B cell (primary cell): ENCODE data around the gene WBP2. TPM values are rescaled to one million over a fixed set of nuclear protein-coding genes. Genes with fewer than 3 reads are reported as not detected.

ENCODE experiments used
- ATAC-seq: fragments of 200-7000 bp; cut with Tn5 transposase; one replicate; pipeline ENCODE4 v1.10.0; 2021; ENCODE audit warnings: low read depth, mild to moderate bottlenecking, moderate number of reproducible peaks, moderate library complexity
- CTCF ChIA-PET: fragments of 350-600 bp; sonication (Branson Sonifier 250); formaldehyde crosslinking; loops from one replicate; lab custom pipeline; 2021; ENCODE audit warnings: antibody characterized with exemption, inconsistent platforms; lab: Charles Lee
- POLR2A ChIA-PET: fragments of 350-600 bp; sonication (Branson Sonifier 250); formaldehyde crosslinking; loops from one replicate; lab custom pipeline; 2021; ENCODE audit warnings: antibody characterized with exemption; lab: Charles Lee
- DNase-seq: peaks from one replicate; pipeline ENCODE4 v3.0.0; 2013
- H2AFZ ChIP-seq: 2 replicates; pipeline ENCODE4 v1.6.1; 2012; ENCODE audit warnings: mild to moderate bottlenecking, low read depth, low read length; ENCODE audit not compliant: insufficient read depth, poor library complexity, severe bottlenecking
- H3K27ac ChIP-seq, 2 donors: 1 replicate in 1 of 2; 2 replicates in 1 of 2; pipeline ENCODE4 v1.5.1; 2012 to 2013; ENCODE audit warnings: low read length in 2 of 2, mild to moderate bottlenecking in 2 of 2, moderate library complexity in 1 of 2
- H3K27me3 ChIP-seq, 4 experiments: fragments of 200-600 bp in 1 of 4; sonication (generic) in 1 of 4; replicated peaks in 1 of 4; 1 replicate in 2 of 4; 2 replicates in 2 of 4; pipeline versions ENCODE4 v1.6.1 to v1.7.0; 2013 to 2016; ENCODE audit warnings: low read length in 3 of 4, mild to moderate bottlenecking in 2 of 4, mixed read lengths in 1 of 4, moderate library complexity in 1 of 4; ENCODE audit not compliant: insufficient read depth in 4 of 4, control insufficient read depth in 3 of 4; ENCODE audit errors: control extremely low read depth in 1 of 4
- H3K36me3 ChIP-seq, 2 experiments: replicated peaks in 1 of 2; 1 replicate in 1 of 2; 2 replicates in 1 of 2; pipeline versions ENCODE4 v1.6.1 to v1.7.1; 2013; ENCODE audit warnings: low read length in 1 of 2; ENCODE audit not compliant: insufficient read depth in 2 of 2, control insufficient read depth in 1 of 2; ENCODE audit errors: control extremely low read depth in 1 of 2, extremely low read depth in 1 of 2
- H3K4me1 ChIP-seq, 2 donors: fragments of 200-600 bp in 1 of 2; sonication (generic) in 1 of 2; 1 replicate in 1 of 2; 2 replicates in 1 of 2; pipeline versions ENCODE4 v1.5.1 to v1.6.1; 2013 to 2017; ENCODE audit warnings: low read length in 2 of 2; ENCODE audit not compliant: control insufficient read depth in 2 of 2, insufficient read depth in 2 of 2
- H3K4me2 ChIP-seq: replicated peaks from 2 replicates; pipeline ENCODE3; 2012; ENCODE audit warnings: mild to moderate bottlenecking, low read depth, low read length; ENCODE audit not compliant: poor library complexity, severe bottlenecking
- H3K4me3 ChIP-seq, 5 experiments: fragments of 200-600 bp in 1 of 5; sonication (generic) in 1 of 5; 1 replicate in 3 of 5; 2 replicates in 2 of 5; pipeline versions ENCODE4 v1.5.1 to v1.7.0; 2011 to 2016; ENCODE audit warnings: low read length in 4 of 5, mild to moderate bottlenecking in 4 of 5, low read depth in 2 of 5, control low read depth in 1 of 5, moderate library complexity in 1 of 5; ENCODE audit not compliant: insufficient read depth in 1 of 5; ENCODE audit errors: control extremely low read depth in 1 of 5, extremely low read depth in 1 of 5
- H3K79me2 ChIP-seq: fragments of 200-600 bp; sonication (generic); one replicate; pipeline ENCODE4 v1.6.0; 2016; ENCODE audit warnings: low read length; ENCODE audit not compliant: control insufficient read depth, insufficient read depth
- H3K9ac ChIP-seq: fragments of 200-600 bp; sonication (generic); 2 replicates; pipeline ENCODE4 v1.6.1; 2017; ENCODE audit warnings: mild to moderate bottlenecking, low read length, moderate library complexity
- H3K9me3 ChIP-seq, 3 donors: one replicate each; pipeline versions ENCODE4 v1.6.1 to v1.7.1; 2013; ENCODE audit warnings: low read length in 2 of 3; ENCODE audit not compliant: control insufficient read depth in 2 of 3, insufficient read depth in 1 of 3; ENCODE audit errors: control extremely low read depth in 1 of 3
- H4K20me1 ChIP-seq: 2 replicates; pipeline ENCODE4 v1.6.0; 2012; ENCODE audit warnings: mild to moderate bottlenecking, low read length; ENCODE audit not compliant: insufficient read depth, control insufficient read depth, poor library complexity, severe bottlenecking
- H3K27ac Mint-ChIP-seq: one replicate; pipeline ENCODE4 v1.8.0; 2021; ENCODE audit warnings: mixed read lengths
- H3K27me3 Mint-ChIP-seq: one replicate; pipeline ENCODE4 v1.8.0; 2021; ENCODE audit warnings: mixed read lengths
- H3K4me1 Mint-ChIP-seq: one replicate; pipeline ENCODE4 v1.8.0; 2021; ENCODE audit warnings: mixed read lengths
- H3K4me3 Mint-ChIP-seq: one replicate; pipeline ENCODE4 v1.8.0; 2021; ENCODE audit warnings: mixed read lengths
- H3K9me3 Mint-ChIP-seq: one replicate; pipeline ENCODE4 v1.8.0; 2022; ENCODE audit warnings: mixed read lengths; ENCODE audit not compliant: insufficient read depth
- CTCF ChIP-seq: fragments of 200-600 bp; IDR thresholded peaks from one replicate; pipeline ENCODE4 v1.8.0; 2022; ENCODE audit warnings: antibody characterized with exemption, mild to moderate bottlenecking
- EZH2 ChIP-seq: IDR thresholded peaks from 2 replicates; pipeline ENCODE4 v1.6.1; 2012; ENCODE audit warnings: borderline replicate concordance, low read depth, mild to moderate bottlenecking, moderate library complexity, low read length; ENCODE audit not compliant: insufficient read depth, poor library complexity, severe bottlenecking
- WGBS: methylation state at CpG from one replicate; pipeline ENCODE4 v1.1.5; 2013; ENCODE audit warnings: missing lambda C conversion rate; ENCODE audit not compliant: insufficient coverage; 5-methylcytosine and 5-hydroxymethylcytosine counted together
- intact Hi-C: fragments of 100-400 bp; cut with micrococcal nuclease; formaldehyde crosslinking; loops from one replicate; pipeline ENCODE4 v1.10.0; 2022
- polyA minus RNA-seq: library from RNA; depleted of rRNA, polyadenylated mRNA; stranded (reverse); fragments of >200 nt; gene quantifications from 2 replicates; pipeline ENCODE4 v1.2.3, GENCODE V29; 2012
- polyA plus RNA-seq: library from polyadenylated mRNA; depleted of rRNA; stranded (reverse); fragments of >200 nt; gene quantifications from 2 replicates; pipeline ENCODE4 v1.2.3, GENCODE V29; 2012
- total RNA-seq, 2 donors: library from RNA; stranded (reverse); fragments of 120-200 nt in 1 of 2; gene quantifications; 1 replicate in 1 of 2; 2 replicates in 1 of 2; pipeline versions ENCODE4 v1.2.3 to v1.2.4, GENCODE V29; 2013 to 2022

The WBP2 gene
- total RNA-seq: 132 and 140 TPM in 2 replicates
- total RNA-seq (2013): 45.2 TPM
- polyA plus RNA-seq: 82.0 and 88.6 TPM in 2 replicates
- 28.2 and 53.9 TPM in 2 replicates for polyA minus RNA-seq

- ChIA-PET CTCF (interaction anchor here (0.6 to 4.1 kb wide), 19 partner anchors 9 to 123 kb away, joined by 3 to 53 read pairs (median 6); partner anchors contain the start of genes ACOX1, GALK1, MRPL38 and TEN1), POLR2A (interaction anchor here (0.5 to 3.6 kb wide), 35 partner anchors 9 to 842 kb away, joined by 3 to 82 read pairs (median 6); partner anchors contain the start of genes FBF1, GALK1, SLC25A19 and TRIM47)
- TF ChIP-seq EZH2: no peak
- TF ChIP-seq CTCF: peak; percentile 64
- Histone ChIP-seq H3K79me2 (peaks cover 47% of the 10 kb centered on the region), H3K4me3 (peak within 1 kb of the TSS; percentile 75 to 98 (median 94)), H4K20me1 (no peaks in the 10 kb centered on the region), H3K36me3 (peaks cover 5 to 17% of the 10 kb centered on the region in 2 experiments), H3K4me1 (peaks cover 34 to 53% of the 10 kb centered on the region in 2 donors), H3K4me2 (peak within 1 kb of the TSS; percentile 93), H3K27ac (peak within 1 kb of the TSS; percentile 89 to 92), H3K9me3 (no peaks in the 10 kb centered on the region), H3K9ac (peak within 1 kb of the TSS; percentile 95), H3K27me3 (no peaks in the 10 kb centered on the region), H2AFZ (peak within 1 kb of the TSS; percentile 76)
- intact Hi-C loops: loop anchor here (1.0 to 10.0 kb wide), 12 partner anchors 9 to 247 kb away; partner anchors contain the start of genes ACOX1, EXOC7, FBF1 and MRPL38
- DNase-seq (peak; percentile 100), ATAC-seq (peak; percentile 84)
- Mint-ChIP-seq H3K4me3 (no peak within 1 kb of the TSS), H3K27me3 (no peaks in the 10 kb centered on the region), H3K27ac (no peak within 1 kb of the TSS), H3K4me1 (peaks cover 42% of the 10 kb centered on the region), H3K9me3 (no peaks in the 10 kb centered on the region)
- under 1% methylated on average over 54 of the region's 58 CpGs for WGBS
Measured at GRCh38 chr17:75855310-75856061, at the start of gene WBP2. TSS of gene WBP2 (minus strand) at chr17:75855335. CDS start at chr17:75855297, 38 bp downstream.
